OCI-LY1 (cell line): ENCODE measurements around the gene CXXC5.

Experiments used
- H2AFZ ChIP-seq: fragments of 200-600 bp; sonication (generic), shearing (Covaris generic); 2 replicates; pipeline ENCODE4 v1.6.0; 2014; ENCODE audit warnings: antibody characterized with exemption, mild to moderate bottlenecking, low read length
- H3F3A ChIP-seq: fragments of 200-600 bp; sonication (generic), shearing (Covaris generic); 2 replicates; pipeline ENCODE4 v1.6.0; 2014; ENCODE audit warnings: mild to moderate bottlenecking, antibody characterized with exemption, low read length, moderate library complexity; ENCODE audit not compliant: insufficient read depth
- H3K27ac ChIP-seq: fragments of 200-600 bp; sonication (generic); 2 replicates; pipeline ENCODE4 v1.5.1; 2014; ENCODE audit warnings: low read length, mixed run types, mild to moderate bottlenecking, low read depth; ENCODE audit not compliant: poor library complexity, severe bottlenecking
- H3K27me3 ChIP-seq: fragments of 200-600 bp; sonication (generic); 2 replicates; pipeline ENCODE4 v1.6.0; 2014; ENCODE audit warnings: antibody characterized with exemption, mild to moderate bottlenecking, low read length, moderate library complexity; ENCODE audit not compliant: insufficient read depth
- H3K36me3 ChIP-seq: fragments of 200-600 bp; sonication (generic); 2 replicates; pipeline ENCODE4 v1.6.1; 2014; ENCODE audit warnings: mild to moderate bottlenecking, antibody characterized with exemption, low read length, moderate library complexity, mixed read lengths; ENCODE audit not compliant: insufficient read depth
- H3K4me1 ChIP-seq: fragments of 200-600 bp; sonication (generic); 2 replicates; pipeline ENCODE4 v1.5.1; 2014; ENCODE audit warnings: mild to moderate bottlenecking, low read length, moderate library complexity; ENCODE audit not compliant: insufficient read depth, severe bottlenecking
- H3K4me2 ChIP-seq: fragments of 200-600 bp; sonication (generic), shearing (Covaris generic); 2 replicates; pipeline ENCODE4 v1.6.1; 2014; ENCODE audit warnings: low read length
- H3K4me3 ChIP-seq: fragments of 200-600 bp; sonication (generic); 2 replicates; pipeline ENCODE4 v1.5.1; 2014; ENCODE audit warnings: low read length, low read depth, mild to moderate bottlenecking, mixed read lengths; ENCODE audit not compliant: poor library complexity, severe bottlenecking
- H3K79me2 ChIP-seq: fragments of 200-600 bp; shearing (Covaris generic); 2 replicates; pipeline ENCODE4 v1.6.1; 2016; ENCODE audit warnings: mixed run types, low read length, mixed read lengths; ENCODE audit not compliant: insufficient read depth
- H3K9ac ChIP-seq: fragments of 200-600 bp; sonication (generic), shearing (Covaris generic); 2 replicates; pipeline ENCODE4 v1.6.1; 2014; ENCODE audit warnings: mild to moderate bottlenecking, low read length, mixed read lengths
- H3K9me2 ChIP-seq: fragments of 200-600 bp; sonication (generic), shearing (Covaris generic); 2 replicates; pipeline ENCODE4 v1.6.1; 2014; ENCODE audit warnings: low read depth, mild to moderate bottlenecking, low read length, mixed read lengths
- H3K9me3 ChIP-seq: fragments of 200-600 bp; shearing (Covaris generic); 2 replicates; pipeline ENCODE4 v1.6.1; 2014; ENCODE audit warnings: low read length, mixed read lengths
- H4K20me1 ChIP-seq: fragments of 200-600 bp; sonication (generic), shearing (Covaris generic); 2 replicates; pipeline ENCODE4 v1.6.0; 2016; ENCODE audit warnings: mild to moderate bottlenecking, low read length; ENCODE audit not compliant: insufficient read depth
- EZH2 ChIP-seq: fragments of 200-600 bp; sonication (generic), shearing (Covaris generic); IDR thresholded peaks from 2 replicates; pipeline ENCODE4 v1.8.0; 2017; ENCODE audit warnings: borderline replicate concordance, mixed run types, mild to moderate bottlenecking, antibody characterized with exemption, low read length, moderate library complexity, mixed read lengths
- TF ChIP-seq, protein P1 (sequence below): fragments of 200-600 bp; sonication (generic), shearing (Covaris generic); IDR thresholded peaks from 2 replicates; pipeline ENCODE4 v1.5.1; 2017; ENCODE audit warnings: mild to moderate bottlenecking, antibody characterized with exemption, low read length, moderate library complexity, mixed read lengths

The CXXC5 gene

DNA sequence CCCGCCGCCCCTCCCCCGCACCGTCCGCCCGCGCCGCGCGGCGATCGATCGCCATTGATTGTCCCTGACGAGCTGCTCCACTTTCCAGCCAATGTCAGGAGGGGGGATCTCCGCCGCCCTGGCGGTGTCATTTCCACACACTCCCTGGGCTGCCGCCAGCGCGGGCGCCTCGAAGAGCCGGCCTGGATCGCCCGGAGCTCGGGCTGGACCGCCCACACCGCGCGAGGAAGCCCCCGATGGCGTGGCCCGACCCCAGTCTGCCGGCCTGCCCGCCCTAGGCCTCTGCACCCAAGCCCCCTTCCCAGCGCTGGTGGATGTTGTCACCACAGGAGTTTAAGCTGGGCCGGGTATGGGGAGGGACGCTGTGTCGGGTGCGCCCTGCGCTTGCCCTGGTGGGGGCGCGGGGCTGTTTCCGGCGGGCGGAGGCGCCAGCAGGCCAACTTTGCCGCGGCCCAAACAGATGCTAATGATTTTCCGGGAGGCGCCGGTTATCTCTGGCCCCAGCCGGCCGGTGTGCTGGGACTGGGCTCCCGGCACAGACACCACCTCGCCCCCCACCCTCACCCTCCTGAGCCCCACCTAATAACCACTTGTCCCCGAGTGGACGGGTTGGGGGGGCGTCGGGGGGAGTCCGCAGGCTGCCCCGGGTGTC lies 10.6 kb upstream of the CXXC5 start:
- no peaks in the 10 kb centered on the region for H3K9me2 ChIP-seq
- peak overlapping the region; percentile 98 for H3K27ac ChIP-seq
- H3K27me3 ChIP-seq, result no peaks in the 10 kb centered on the region
- H3K79me2 ChIP-seq, result no peaks in the 10 kb centered on the region
- H2AFZ ChIP-seq, result no peak overlapping the region
- peak overlapping the region; percentile 98 for H3K4me2 ChIP-seq
- peaks cover 67% of the 10 kb centered on the region for H3K4me1 ChIP-seq
- no peaks in the 10 kb centered on the region for H4K20me1 ChIP-seq
- H3K4me3 ChIP-seq, result peak overlapping the region; percentile 63
- H3K36me3 ChIP-seq, result no peaks in the 10 kb centered on the region
- TF ChIP-seq, protein P1, sequence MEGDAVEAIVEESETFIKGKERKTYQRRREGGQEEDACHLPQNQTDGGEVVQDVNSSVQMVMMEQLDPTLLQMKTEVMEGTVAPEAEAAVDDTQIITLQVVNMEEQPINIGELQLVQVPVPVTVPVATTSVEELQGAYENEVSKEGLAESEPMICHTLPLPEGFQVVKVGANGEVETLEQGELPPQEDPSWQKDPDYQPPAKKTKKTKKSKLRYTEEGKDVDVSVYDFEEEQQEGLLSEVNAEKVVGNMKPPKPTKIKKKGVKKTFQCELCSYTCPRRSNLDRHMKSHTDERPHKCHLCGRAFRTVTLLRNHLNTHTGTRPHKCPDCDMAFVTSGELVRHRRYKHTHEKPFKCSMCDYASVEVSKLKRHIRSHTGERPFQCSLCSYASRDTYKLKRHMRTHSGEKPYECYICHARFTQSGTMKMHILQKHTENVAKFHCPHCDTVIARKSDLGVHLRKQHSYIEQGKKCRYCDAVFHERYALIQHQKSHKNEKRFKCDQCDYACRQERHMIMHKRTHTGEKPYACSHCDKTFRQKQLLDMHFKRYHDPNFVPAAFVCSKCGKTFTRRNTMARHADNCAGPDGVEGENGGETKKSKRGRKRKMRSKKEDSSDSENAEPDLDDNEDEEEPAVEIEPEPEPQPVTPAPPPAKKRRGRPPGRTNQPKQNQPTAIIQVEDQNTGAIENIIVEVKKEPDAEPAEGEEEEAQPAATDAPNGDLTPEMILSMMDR, result peak; percentile 36; the same call in 1 of the 2 replicates
- no peak for TF ChIP-seq EZH2
- 0 out of 2 replicates have a peak, but pooled peaks cover 6% of the 10 kb centered on the region for H3F3A ChIP-seq
- H3K9me3 ChIP-seq, result no peaks in the 10 kb centered on the region
- H3K9ac ChIP-seq, result peak overlapping the region; percentile 75

DNA sequence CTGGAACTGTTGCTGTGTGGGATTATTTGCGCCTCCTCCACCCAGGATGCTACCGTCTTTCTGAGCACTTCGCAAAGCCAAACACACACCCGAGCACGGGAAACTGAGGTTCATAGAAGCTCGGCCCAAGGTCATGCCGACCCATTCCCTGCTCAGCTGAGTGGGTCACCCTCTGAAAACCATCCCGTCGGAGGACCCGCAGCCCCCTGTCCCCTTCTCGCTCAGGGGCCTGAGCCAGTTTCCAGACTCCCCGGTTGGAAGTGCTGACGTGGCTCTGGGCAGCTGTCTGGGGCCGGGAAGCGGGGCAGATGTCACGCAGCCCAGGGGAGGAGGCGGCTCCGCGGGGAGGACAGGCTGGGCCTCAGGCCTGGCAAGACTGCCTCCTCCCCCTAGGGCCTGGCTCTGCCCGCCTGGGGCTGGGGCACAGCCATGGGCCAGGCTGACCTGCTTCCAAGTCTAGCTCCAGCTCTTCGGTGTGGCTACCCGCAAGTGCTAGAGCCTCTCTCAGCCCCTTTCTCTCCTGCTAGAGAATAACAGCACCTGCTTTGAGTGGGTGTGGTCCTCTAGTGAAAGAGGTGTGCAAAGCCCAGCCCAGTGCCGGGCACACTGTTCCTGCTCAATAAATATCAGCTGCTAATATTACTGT lies 9.9 kb upstream of the CXXC5 start:
- 0 out of 2 replicates have a peak, but pooled peaks cover 6% of the 10 kb centered on the region for H3F3A ChIP-seq
- H3K4me3 ChIP-seq, result peak overlapping the region; percentile 63
- H3K9me2 ChIP-seq, result no peaks in the 10 kb centered on the region
- peak overlapping the region; percentile 98 for H3K4me2 ChIP-seq
- H2AFZ ChIP-seq, result no peak overlapping the region
- H4K20me1 ChIP-seq, result no peaks in the 10 kb centered on the region
- no peaks in the 10 kb centered on the region for H3K36me3 ChIP-seq
- peak overlapping the region; percentile 75 for H3K9ac ChIP-seq
- H3K27me3 ChIP-seq, result no peaks in the 10 kb centered on the region
- peak overlapping the region; percentile 98 for H3K27ac ChIP-seq
- no peaks in the 10 kb centered on the region for H3K79me2 ChIP-seq
- no peaks in the 10 kb centered on the region for H3K9me3 ChIP-seq
- TF ChIP-seq, protein P1, result no peak
- TF ChIP-seq EZH2, result no peak
- H3K4me1 ChIP-seq, result peaks cover 67% of the 10 kb centered on the region

DNA sequence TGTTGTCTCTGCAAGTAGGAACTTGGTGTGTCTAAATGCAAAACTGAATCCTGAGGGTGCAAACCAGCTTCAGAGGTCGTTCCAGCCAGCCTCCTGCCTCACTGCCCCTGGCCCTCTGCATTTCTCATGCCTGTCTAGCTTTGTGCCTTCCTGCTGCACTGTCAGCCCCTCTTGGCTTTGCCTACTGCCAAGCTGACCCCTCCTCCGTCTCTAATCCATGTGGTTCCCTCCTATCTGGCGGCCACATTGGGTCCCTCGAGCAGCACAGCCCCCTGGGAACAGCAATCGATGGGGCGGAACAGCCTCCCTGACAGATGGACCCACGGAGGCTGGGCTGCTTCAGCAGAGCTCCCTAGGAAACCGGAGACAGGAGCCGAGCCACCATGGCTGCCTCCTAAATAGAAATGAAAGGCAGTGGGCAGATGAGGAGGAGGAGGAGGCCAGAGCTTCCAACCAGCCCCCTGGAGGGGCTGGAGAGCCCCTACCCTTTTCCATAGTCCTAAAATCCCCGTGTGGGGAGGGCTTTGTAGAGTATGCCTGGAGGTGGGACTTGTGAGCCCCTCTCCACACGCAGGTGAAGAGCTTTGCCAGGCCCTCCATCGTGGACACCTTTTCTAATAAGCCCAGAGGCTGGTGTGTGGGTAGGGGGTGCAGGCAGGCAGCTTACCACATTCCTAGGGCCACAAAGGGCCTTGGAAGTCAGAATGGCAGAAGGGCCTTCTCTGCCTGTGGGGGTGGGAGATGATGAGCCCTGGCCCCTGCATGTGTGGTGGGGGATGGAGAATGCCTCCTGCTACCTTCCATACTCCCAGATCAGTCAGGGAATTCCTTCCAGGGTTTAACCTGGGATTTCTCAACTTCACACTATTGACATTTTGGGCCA lies 9.2 kb upstream of the CXXC5 start:
- Histone ChIP-seq H2AFZ (no peak overlapping the region), H3F3A (0 out of 2 replicates have a peak, but pooled peaks cover 6% of the 10 kb centered on the region), H3K4me2 (peak overlapping the region; percentile 98; the same call in 1 of the 2 replicates), H3K9me2 (no peaks in the 10 kb centered on the region), H3K79me2 (no peaks in the 10 kb centered on the region), H3K27ac (peak overlapping the region; percentile 98), H3K27me3 (no peaks in the 10 kb centered on the region), H4K20me1 (no peaks in the 10 kb centered on the region), H3K4me3 (no peak overlapping the region), H3K4me1 (peaks cover 59% of the 10 kb centered on the region), H3K9ac (peak overlapping the region; percentile 22; the same call in 1 of the 2 replicates), H3K9me3 (no peaks in the 10 kb centered on the region), H3K36me3 (no peaks in the 10 kb centered on the region)
- TF ChIP-seq, protein P1, result no peak
- no peak for TF ChIP-seq EZH2
